Measurements from ENCODE around the gene APOF. TPM values are rescaled to one million over a fixed set of nuclear protein-coding genes. Genes with fewer than 3 reads are reported as not detected.
"Not testable (repeated sequence)": the region's sequence is repeated elsewhere in the genome, so short reads cannot be mapped to it uniquely, and the experiment has no call there.

The APOF gene
- total RNA-seq, 1 donor from 2014 or later = not detected

DNA sequence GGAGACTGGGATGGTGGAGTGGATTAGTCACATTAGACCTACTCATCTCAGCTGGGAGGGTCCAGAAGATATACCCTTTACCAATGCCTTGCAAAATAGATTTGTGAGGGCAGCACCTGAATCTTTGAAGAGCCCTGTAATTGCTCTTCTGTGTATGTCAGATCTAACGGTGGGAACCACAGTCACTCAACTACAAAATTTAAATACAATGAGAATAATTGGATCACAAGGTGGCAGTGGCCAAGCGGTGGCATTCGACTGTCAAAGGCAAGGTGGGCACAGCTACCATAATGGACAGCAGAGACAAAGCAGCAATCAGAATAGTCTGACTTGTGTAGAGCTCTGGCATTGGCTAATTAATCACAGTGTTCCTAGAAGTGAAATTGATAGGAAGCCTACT lies 36.8 kb upstream of the APOF start:
- POLR2A ChIA-PET = interaction anchor here (0.5 kb wide), 1 partner anchor 39 kb away, joined by 9 read pairs; no protein-coding TSS in a partner anchor
- intact Hi-C loops (cut with micrococcal nuclease); H3K27ac Mint-ChIP-seq; H3K4me3 Mint-ChIP-seq; ATAC-seq (ENCODE audit: low read depth); H3K27me3 Mint-ChIP-seq; CTCF ChIA-PET; H3K36me3 Mint-ChIP-seq (ENCODE audit: low read depth); H3K4me1 Mint-ChIP-seq; DNase-seq: not testable (repeated sequence)
- H3K9me3 Mint-ChIP-seq = peaks cover 12% of the 10 kb centered on the region

DNA sequence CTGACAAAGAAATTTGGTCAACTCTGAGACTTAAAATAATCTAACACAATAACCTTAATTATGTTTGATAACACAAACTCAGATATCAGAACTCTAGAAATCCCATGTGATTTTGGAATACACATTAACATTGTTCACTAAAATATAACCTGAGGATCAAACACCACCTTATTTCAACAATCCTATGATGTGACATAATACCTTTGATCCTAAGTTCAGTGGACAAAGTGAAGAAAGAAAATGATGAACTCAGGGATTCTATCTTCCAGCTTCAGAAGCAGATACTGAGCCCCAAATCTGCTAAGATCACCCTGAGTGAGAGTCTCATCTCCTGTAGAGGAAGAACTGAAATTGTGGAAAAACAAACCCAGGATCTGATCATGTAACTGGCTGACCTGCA lies 35.7 kb upstream of the APOF start:
- ChIA-PET CTCF (no interaction called here), POLR2A (interaction anchor here (1.2 kb wide), 1 partner anchor 38 kb away, joined by 3 read pairs; the partner anchor contains the start of gene STAT2)
- Mint-ChIP-seq H3K27ac (no peak overlapping the region), H3K9me3 (peaks cover 12% of the 10 kb centered on the region), H3K4me3 (no peak overlapping the region), H3K36me3 (ENCODE audit: low read depth) (no peaks in the 10 kb centered on the region), H3K4me1 (no peaks in the 10 kb centered on the region), H3K27me3 (no peaks in the 10 kb centered on the region)
- intact Hi-C loops (cut with micrococcal nuclease) = no loop called here
- DNase-seq = no peak
- TF ChIP-seq, protein P1, sequence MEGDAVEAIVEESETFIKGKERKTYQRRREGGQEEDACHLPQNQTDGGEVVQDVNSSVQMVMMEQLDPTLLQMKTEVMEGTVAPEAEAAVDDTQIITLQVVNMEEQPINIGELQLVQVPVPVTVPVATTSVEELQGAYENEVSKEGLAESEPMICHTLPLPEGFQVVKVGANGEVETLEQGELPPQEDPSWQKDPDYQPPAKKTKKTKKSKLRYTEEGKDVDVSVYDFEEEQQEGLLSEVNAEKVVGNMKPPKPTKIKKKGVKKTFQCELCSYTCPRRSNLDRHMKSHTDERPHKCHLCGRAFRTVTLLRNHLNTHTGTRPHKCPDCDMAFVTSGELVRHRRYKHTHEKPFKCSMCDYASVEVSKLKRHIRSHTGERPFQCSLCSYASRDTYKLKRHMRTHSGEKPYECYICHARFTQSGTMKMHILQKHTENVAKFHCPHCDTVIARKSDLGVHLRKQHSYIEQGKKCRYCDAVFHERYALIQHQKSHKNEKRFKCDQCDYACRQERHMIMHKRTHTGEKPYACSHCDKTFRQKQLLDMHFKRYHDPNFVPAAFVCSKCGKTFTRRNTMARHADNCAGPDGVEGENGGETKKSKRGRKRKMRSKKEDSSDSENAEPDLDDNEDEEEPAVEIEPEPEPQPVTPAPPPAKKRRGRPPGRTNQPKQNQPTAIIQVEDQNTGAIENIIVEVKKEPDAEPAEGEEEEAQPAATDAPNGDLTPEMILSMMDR (IDR thresholded peaks at IDR 0.05) = no peak
- no peak for ATAC-seq (ENCODE audit: low read depth)

GRCh38 chr12:56392331-56392730 lies 29.7 kb upstream of the APOF start:
- TF ChIP-seq, protein P1 (IDR thresholded peaks at IDR 0.05) = no peak
- no peak for ATAC-seq (ENCODE audit: low read depth)

GRCh38 chr12:56391721-56392120 lies 29.1 kb upstream of the APOF start:
- Mint-ChIP-seq H3K4me1 (no peaks in the 10 kb centered on the region), H3K9me3 (no peaks in the 10 kb centered on the region), H3K27ac (no peak overlapping the region), H3K36me3 (ENCODE audit: low read depth) (no peaks in the 10 kb centered on the region), H3K27me3 (no peaks in the 10 kb centered on the region), H3K4me3 (no peak overlapping the region)
- no peak for DNase-seq
- intact Hi-C loops (cut with micrococcal nuclease) = no loop called here
- ChIA-PET POLR2A (interaction anchor here (0.6 to 0.7 kb wide), 3 partner anchors 54 to 120 kb away, joined by 4 to 5 read pairs (median 4); partner anchors contain the start of gene PAN2), CTCF (no interaction called here)
- TF ChIP-seq, protein P1 (IDR thresholded peaks at IDR 0.05) = no peak
- ATAC-seq (ENCODE audit: low read depth) = no peak

More at GRCh38 chr12:56392331-56392730, 29.7 kb upstream of the APOF start:
- no peaks in the 10 kb centered on the region for H3K27me3 Mint-ChIP-seq
- H3K9me3 Mint-ChIP-seq = no peaks in the 10 kb centered on the region
- no peak for DNase-seq
- ChIA-PET CTCF (no interaction called here), POLR2A (interaction anchor here (0.6 kb wide), 2 partner anchors 34 to 53 kb away, joined by 3 to 4 read pairs; no protein-coding TSS in a partner anchor)
- no peaks in the 10 kb centered on the region for H3K4me1 Mint-ChIP-seq
- intact Hi-C loops (cut with micrococcal nuclease) = no loop called here
- H3K4me3 Mint-ChIP-seq = no peak overlapping the region
- H3K27ac Mint-ChIP-seq = no peak overlapping the region
- no peaks in the 10 kb centered on the region for H3K36me3 Mint-ChIP-seq (ENCODE audit: low read depth)

- H3K27ac Mint-ChIP-seq = no peak overlapping the region
- intact Hi-C loops (cut with micrococcal nuclease) = no loop called here
- H3K9me3 Mint-ChIP-seq = no peaks in the 10 kb centered on the region
- H3K4me1 Mint-ChIP-seq = no peaks in the 10 kb centered on the region
- no peaks in the 10 kb centered on the region for H3K27me3 Mint-ChIP-seq
- H3K36me3 Mint-ChIP-seq (ENCODE audit: low read depth) = no peaks in the 10 kb centered on the region
- CTCF ChIA-PET = no interaction called here
- POLR2A ChIA-PET = interaction anchor here (0.5 to 0.7 kb wide), 2 partner anchors 57 to 90 kb away, joined by 3 read pairs; no protein-coding TSS in a partner anchor
- DNase-seq (no peak), ATAC-seq (ENCODE audit: low read depth) (no peak)
- no peak overlapping the region for H3K4me3 Mint-ChIP-seq
- TF ChIP-seq, protein P1 (IDR thresholded peaks at IDR 0.05) = no peak
Observed at GRCh38 chr12:56389412-56389811, 26.8 kb upstream of the APOF start.

Data from activated B cell treated with CpG ODN at 0.5 μM for 24 hours (primary cell).